ENCODE data around the gene CDC45. TPM values are rescaled to one million over a fixed set of nuclear protein-coding genes. Genes with fewer than 3 reads are reported as not detected.

CDC45 gene
- total and polyA plus RNA-seq, 2 donors from 2014 or later = 0.32 to 1.1 TPM

DNA sequence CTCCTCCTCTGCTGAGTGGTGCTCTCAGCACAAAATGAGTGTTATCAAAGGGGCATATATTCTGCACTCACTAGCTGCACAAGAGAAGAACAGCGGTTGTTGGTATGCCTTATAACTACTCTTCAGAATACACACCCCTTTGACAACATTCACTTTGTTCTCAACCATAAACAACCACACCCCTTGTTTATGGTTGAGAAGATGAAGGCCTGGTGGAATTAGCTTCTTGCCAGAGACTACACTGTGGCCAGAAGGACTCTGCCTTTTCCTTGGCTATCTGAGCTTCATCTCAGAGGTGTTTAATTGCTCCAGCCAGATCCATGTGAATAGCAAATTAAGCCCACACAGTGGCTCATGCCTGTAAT, 89.5 kb downstream of the CDC45 start:
- Histone ChIP-seq H3K36me3 (ENCODE audit: control insufficient read depth in 2 of 3, insufficient read depth in 3 of 3, low read length in 3 of 3) (no peaks in the 10 kb centered on the region), H3K27me3 (ENCODE audit: control insufficient read depth, insufficient read depth, low read length) (no peaks in the 10 kb centered on the region), H3K27ac (ENCODE audit: low read depth in 2 of 2, low read length in 2 of 2) (no peak overlapping the region), H3K4me1 (ENCODE audit: control insufficient read depth in 2 of 3, insufficient read depth in 2 of 3, low read depth in 1 of 3, low read length in 3 of 3) (no peaks in the 10 kb centered on the region), H3K9me3 (ENCODE audit: control insufficient read depth in 2 of 3, insufficient read depth in 1 of 3, low read length in 3 of 3) (peaks cover 0 to 2% (median 0%) of the 10 kb centered on the region in 3 donors), H3K9ac (ENCODE audit: low read length in 3 of 3) (no peak overlapping the region), H3K4me3 (ENCODE audit: low read length in 3 of 3) (no peak overlapping the region)
- TF ChIP-seq, protein P1, sequence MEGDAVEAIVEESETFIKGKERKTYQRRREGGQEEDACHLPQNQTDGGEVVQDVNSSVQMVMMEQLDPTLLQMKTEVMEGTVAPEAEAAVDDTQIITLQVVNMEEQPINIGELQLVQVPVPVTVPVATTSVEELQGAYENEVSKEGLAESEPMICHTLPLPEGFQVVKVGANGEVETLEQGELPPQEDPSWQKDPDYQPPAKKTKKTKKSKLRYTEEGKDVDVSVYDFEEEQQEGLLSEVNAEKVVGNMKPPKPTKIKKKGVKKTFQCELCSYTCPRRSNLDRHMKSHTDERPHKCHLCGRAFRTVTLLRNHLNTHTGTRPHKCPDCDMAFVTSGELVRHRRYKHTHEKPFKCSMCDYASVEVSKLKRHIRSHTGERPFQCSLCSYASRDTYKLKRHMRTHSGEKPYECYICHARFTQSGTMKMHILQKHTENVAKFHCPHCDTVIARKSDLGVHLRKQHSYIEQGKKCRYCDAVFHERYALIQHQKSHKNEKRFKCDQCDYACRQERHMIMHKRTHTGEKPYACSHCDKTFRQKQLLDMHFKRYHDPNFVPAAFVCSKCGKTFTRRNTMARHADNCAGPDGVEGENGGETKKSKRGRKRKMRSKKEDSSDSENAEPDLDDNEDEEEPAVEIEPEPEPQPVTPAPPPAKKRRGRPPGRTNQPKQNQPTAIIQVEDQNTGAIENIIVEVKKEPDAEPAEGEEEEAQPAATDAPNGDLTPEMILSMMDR (IDR thresholded peaks at IDR 0.05; ENCODE audit: borderline replicate concordance, extremely low read depth, insufficient read depth) = no peak
- intact Hi-C loops (cut with DNase I) = no loop called here
- FAIRE-seq (no peak), DNase-seq (no peak)

DNA sequence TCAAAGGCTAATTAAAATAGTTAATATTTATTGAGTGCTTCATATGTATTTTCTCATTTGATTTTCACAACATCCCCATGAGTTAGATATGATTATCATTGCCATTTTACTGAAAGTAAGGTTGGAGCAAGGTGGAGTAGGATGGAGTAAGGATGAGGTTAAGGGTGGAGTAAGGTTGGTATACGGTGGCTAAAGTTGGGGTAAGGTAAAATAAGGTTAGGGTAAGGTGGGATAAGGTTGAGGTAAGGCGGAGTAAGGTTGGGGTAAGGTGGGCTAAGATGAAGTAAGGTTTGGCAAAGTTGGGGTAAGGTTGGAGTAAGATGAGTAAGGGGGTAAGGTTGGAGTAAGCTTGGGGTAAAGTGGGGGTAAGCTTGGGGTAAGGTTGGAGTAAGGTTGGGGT, 90.3 kb downstream of the CDC45 start:
- H3K4me3 ChIP-seq (ENCODE audit: low read length in 3 of 3) = no peak overlapping the region
- no peaks in the 10 kb centered on the region for H3K36me3 ChIP-seq (ENCODE audit: control insufficient read depth in 2 of 3, insufficient read depth in 3 of 3, low read length in 3 of 3)
- no peak for DNase-seq
- H3K4me1 ChIP-seq (ENCODE audit: control insufficient read depth in 2 of 3, insufficient read depth in 2 of 3, low read depth in 1 of 3, low read length in 3 of 3) = no peaks in the 10 kb centered on the region
- H3K27ac ChIP-seq (ENCODE audit: low read depth in 2 of 2, low read length in 2 of 2) = no peak overlapping the region
- no peaks in the 10 kb centered on the region for H3K9me3 ChIP-seq (ENCODE audit: control insufficient read depth in 2 of 3, insufficient read depth in 1 of 3, low read length in 3 of 3)
- FAIRE-seq = no peak
- intact Hi-C loops (cut with DNase I) = no loop called here
- H3K9ac ChIP-seq (ENCODE audit: low read length in 3 of 3) = no peak overlapping the region
- TF ChIP-seq, protein P1 (IDR thresholded peaks at IDR 0.05; ENCODE audit: borderline replicate concordance, extremely low read depth, insufficient read depth) = no peak
- H3K27me3 ChIP-seq (ENCODE audit: control insufficient read depth, insufficient read depth, low read length) = no peaks in the 10 kb centered on the region

Other genes starting within 250 kb of the CDC45 start
- gene CLTCL1, start 188.2 kb upstream of the CDC45 start, total RNA-seq = 6.3 TPM
- gene CLTCL1, start 188.2 kb upstream of the CDC45 start, polyA plus RNA-seq (ENCODE audit: insufficient read depth, low read depth, low replicate concordance) = 4.0 TPM
- gene HIRA, start 48.2 kb upstream of the CDC45 start, total RNA-seq = 26.8 TPM
- gene HIRA, start 48.2 kb upstream of the CDC45 start, polyA plus RNA-seq (ENCODE audit: insufficient read depth, low read depth, low replicate concordance) = 18.5 TPM
- 30.0 TPM for gene MRPL40, start 47.4 kb upstream of the CDC45 start, total RNA-seq
- 89.2 TPM for gene MRPL40, start 47.4 kb upstream of the CDC45 start, polyA plus RNA-seq (ENCODE audit: insufficient read depth, low read depth, low replicate concordance)
- 27.1 TPM for gene C22orf39, start 32.2 kb upstream of the CDC45 start, total RNA-seq
- gene C22orf39, start 32.2 kb upstream of the CDC45 start, polyA plus RNA-seq (ENCODE audit: insufficient read depth, low read depth, low replicate concordance) = 54.4 TPM
- gene UFD1, start 727 bp upstream of the CDC45 start, total RNA-seq = 56.2 TPM
- gene UFD1, start 727 bp upstream of the CDC45 start, polyA plus RNA-seq (ENCODE audit: insufficient read depth, low read depth, low replicate concordance) = 67.8 TPM
- 48.4 TPM for gene CLDN5, start 44.5 kb downstream of the CDC45 start, total RNA-seq
- 47.8 TPM for gene CLDN5, start 44.5 kb downstream of the CDC45 start, polyA plus RNA-seq (ENCODE audit: insufficient read depth, low read depth, low replicate concordance)
- gene SEPTIN5, start 234.6 kb downstream of the CDC45 start, total RNA-seq = 10.4 TPM
- 13.0 TPM for gene SEPTIN5, start 234.6 kb downstream of the CDC45 start, polyA plus RNA-seq (ENCODE audit: insufficient read depth, low read depth, low replicate concordance)
- gene GP1BB, start 243.6 kb downstream of the CDC45 start, total RNA-seq = 1.9 TPM
- 4.1 TPM for gene GP1BB, start 243.6 kb downstream of the CDC45 start, polyA plus RNA-seq (ENCODE audit: insufficient read depth, low read depth, low replicate concordance)

Measured in kidney (tissue), 14 donors.